Activated CD8-positive, alpha-beta memory T cell treated with anti-CD3 and anti-CD28 coated beads for 36 hours (primary cell): ENCODE results near the gene SLIT3. TPM values are rescaled to one million over a fixed set of nuclear protein-coding genes. Genes with fewer than 3 reads are reported as not detected.

Source experiments
- CTCF ChIA-PET: fragments of 350-600 bp; sonication (Branson Sonifier 250); formaldehyde crosslinking; loops from one replicate; lab custom pipeline; 2021; ENCODE audit warnings: antibody characterized with exemption; lab: Charles Lee
- POLR2A ChIA-PET: fragments of 350-600 bp; sonication (Branson Sonifier 250); formaldehyde crosslinking; loops from one replicate; lab custom pipeline; 2021; ENCODE audit warnings: antibody characterized with exemption; lab: Charles Lee
- total RNA-seq, 2 experiments: library from RNA; stranded (reverse); gene quantifications; one replicate each; pipeline ENCODE4 v1.2.3, GENCODE V29; 2021

The SLIT3 gene
- total RNA-seq, 2 experiments from 2014 or later = 0.50 to 0.76 TPM

GRCh38 chr5:168790671-168791250 is 510.2 kb downstream of the SLIT3 start:
- ChIA-PET CTCF (no interaction called here), POLR2A (no interaction called here)

GRCh38 chr5:168790002-168790635 is 510.8 kb downstream of the SLIT3 start:
- POLR2A ChIA-PET = no interaction called here
- CTCF ChIA-PET = no interaction called here

- POLR2A ChIA-PET = no interaction called here
Observed at GRCh38 chr5:168788786-168789185, 512.2 kb downstream of the SLIT3 start.

GRCh38 chr5:168788107-168788506 is 512.8 kb downstream of the SLIT3 start:
- ChIA-PET CTCF (interaction anchor here (0.6 kb wide), 1 partner anchor 1214 kb away, joined by 3 read pairs; no protein-coding TSS in a partner anchor), POLR2A (no interaction called here)

More at GRCh38 chr5:168788786-168789185, 512.2 kb downstream of the SLIT3 start:
- CTCF ChIA-PET = no interaction called here

GRCh38 chr5:168786147-168786546 is 514.8 kb downstream of the SLIT3 start:
- ChIA-PET CTCF (no interaction called here), POLR2A (no interaction called here)

- CTCF ChIA-PET = no interaction called here
Observed at GRCh38 chr5:168784454-168784853, 516.5 kb downstream of the SLIT3 start.

GRCh38 chr5:168781941-168782571 is 518.9 kb downstream of the SLIT3 start:
- ChIA-PET CTCF (no interaction called here), POLR2A (no interaction called here)

More at GRCh38 chr5:168784454-168784853, 516.5 kb downstream of the SLIT3 start:
- POLR2A ChIA-PET = interaction anchor here (0.5 to 0.7 kb wide), 2 partner anchors 9 to 403 kb away, joined by 3 read pairs; no protein-coding TSS in a partner anchor

GRCh38 chr5:168780888-168781287 is 520.1 kb downstream of the SLIT3 start:
- CTCF ChIA-PET = no interaction called here
- POLR2A ChIA-PET = no interaction called here

- CTCF ChIA-PET = no interaction called here
Observed at GRCh38 chr5:168779333-168779732, 521.6 kb downstream of the SLIT3 start.

GRCh38 chr5:168778536-168778935 is 522.4 kb downstream of the SLIT3 start:
- POLR2A ChIA-PET = interaction anchor here (0.6 kb wide), 1 partner anchor 371 kb away, joined by 3 read pairs; no protein-coding TSS in a partner anchor
- CTCF ChIA-PET = no interaction called here

More at GRCh38 chr5:168779333-168779732, 521.6 kb downstream of the SLIT3 start:
- POLR2A ChIA-PET = no interaction called here

- ChIA-PET POLR2A (interaction anchor here (0.7 kb wide), 1 partner anchor 883 kb away, joined by 3 read pairs; no protein-coding TSS in a partner anchor), CTCF (no interaction called here)
Observed at GRCh38 chr5:168777651-168778050, 523.3 kb downstream of the SLIT3 start.

- ChIA-PET CTCF (no interaction called here), POLR2A (no interaction called here)
Observed at GRCh38 chr5:168776070-168776469, 524.9 kb downstream of the SLIT3 start.

GRCh38 chr5:168773226-168773625 is 527.7 kb downstream of the SLIT3 start:
- ChIA-PET CTCF (no interaction called here), POLR2A (no interaction called here)

GRCh38 chr5:168772316-168772961 is 528.5 kb downstream of the SLIT3 start:
- POLR2A ChIA-PET = no interaction called here
- CTCF ChIA-PET = interaction anchor here (1.0 kb wide), 1 partner anchor 217 kb away, joined by 3 read pairs; no protein-coding TSS in a partner anchor

GRCh38 chr5:168771678-168772077 is 529.3 kb downstream of the SLIT3 start:
- POLR2A ChIA-PET = no interaction called here

GRCh38 chr5:168770996-168771395 is 529.9 kb downstream of the SLIT3 start:
- POLR2A ChIA-PET = no interaction called here
- CTCF ChIA-PET = interaction anchor here (1.0 kb wide), 1 partner anchor 218 kb away, joined by 3 read pairs; no protein-coding TSS in a partner anchor

More at GRCh38 chr5:168771678-168772077, 529.3 kb downstream of the SLIT3 start:
- CTCF ChIA-PET = interaction anchor here (1.0 kb wide), 1 partner anchor 218 kb away, joined by 3 read pairs; no protein-coding TSS in a partner anchor

- CTCF ChIA-PET = no interaction called here
Observed at GRCh38 chr5:168770036-168770498, 530.9 kb downstream of the SLIT3 start.

GRCh38 chr5:168768172-168768571 is 532.8 kb downstream of the SLIT3 start:
- ChIA-PET POLR2A (no interaction called here), CTCF (no interaction called here)

More at GRCh38 chr5:168770036-168770498, 530.9 kb downstream of the SLIT3 start:
- POLR2A ChIA-PET = no interaction called here

GRCh38 chr5:168766426-168766700 is 534.6 kb downstream of the SLIT3 start:
- CTCF ChIA-PET = no interaction called here
- POLR2A ChIA-PET = no interaction called here
